DND-41 (cell line): ENCODE measurements around the gene INKA2.

Source experiments
- ATAC-seq: fragments of 200-7000 bp; cut with Tn5 transposase; 3 replicates; pipeline ENCODE4 v1.9.1; 2021; ENCODE audit warnings: low read depth; ENCODE audit not compliant: insufficient read depth
- DNase-seq: peaks from one replicate; pipeline ENCODE4 v3.0.0-alpha.2; 2020
- H2AFZ ChIP-seq: 2 replicates; pipeline ENCODE4 v1.6.0; 2012; ENCODE audit warnings: low read depth, low read length
- H3K27ac ChIP-seq: 2 replicates; pipeline ENCODE4 v1.5.1; 2012; ENCODE audit warnings: low read length, inconsistent platforms
- H3K27me3 ChIP-seq: fragments of 200-600 bp; sonication (generic); 2 replicates; pipeline ENCODE4 v1.6.0; 2012; ENCODE audit warnings: low read length, mild to moderate bottlenecking, inconsistent platforms; ENCODE audit not compliant: insufficient read depth, poor library complexity
- H3K36me3 ChIP-seq: 2 replicates; pipeline ENCODE4 v1.5.1; 2012; ENCODE audit warnings: low read length, inconsistent platforms; ENCODE audit not compliant: insufficient read depth
- H3K4me1 ChIP-seq: 2 replicates; pipeline ENCODE4 v1.5.1; 2012; ENCODE audit warnings: mild to moderate bottlenecking, low read length; ENCODE audit not compliant: insufficient read depth
- H3K4me2 ChIP-seq: 2 replicates; pipeline ENCODE4 v1.6.0; 2012; ENCODE audit warnings: mild to moderate bottlenecking, moderate library complexity, low read length, inconsistent platforms; ENCODE audit not compliant: insufficient read depth
- H3K4me3 ChIP-seq, 2 experiments: fragments of 200-600 bp in 1 of 2; shearing (Covaris generic) in 1 of 2; 2 replicates each; pipeline ENCODE4 v1.5.1; 2012 to 2016; ENCODE audit warnings: inconsistent platforms in 2 of 2, low read length in 2 of 2, mild to moderate bottlenecking in 2 of 2, low read depth in 1 of 2, moderate library complexity in 1 of 2
- H3K79me2 ChIP-seq: 2 replicates; pipeline ENCODE4 v1.6.0; 2012; ENCODE audit warnings: low read length, inconsistent platforms; ENCODE audit not compliant: insufficient read depth
- H3K9ac ChIP-seq: 2 replicates; pipeline ENCODE4 v1.6.0; 2012; ENCODE audit warnings: low read depth, mild to moderate bottlenecking, inconsistent platforms, low read length, moderate library complexity
- H3K9me3 ChIP-seq: 2 replicates; pipeline ENCODE4 v1.5.1; 2012; ENCODE audit warnings: low read length, moderate library complexity, mild to moderate bottlenecking, inconsistent platforms; ENCODE audit not compliant: insufficient read depth, severe bottlenecking
- H4K20me1 ChIP-seq: 2 replicates; pipeline ENCODE4 v1.6.0; 2012; ENCODE audit warnings: low read length; ENCODE audit not compliant: insufficient read depth
- EZH2 ChIP-seq: IDR thresholded peaks from 3 replicates; pipeline ENCODE4 v1.6.1; 2012; ENCODE audit warnings: borderline replicate concordance, low read depth, mild to moderate bottlenecking, moderate library complexity, low read length, inconsistent platforms; ENCODE audit not compliant: severe bottlenecking
- TF ChIP-seq, protein P1 (sequence below): IDR thresholded peaks from 2 replicates; pipeline ENCODE4 v1.5.1; 2012; ENCODE audit warnings: borderline replicate concordance, low read length, moderate library complexity, mild to moderate bottlenecking; ENCODE audit not compliant: poor library complexity, severe bottlenecking; ENCODE audit errors: extremely low read depth

Gene INKA2

DNA sequence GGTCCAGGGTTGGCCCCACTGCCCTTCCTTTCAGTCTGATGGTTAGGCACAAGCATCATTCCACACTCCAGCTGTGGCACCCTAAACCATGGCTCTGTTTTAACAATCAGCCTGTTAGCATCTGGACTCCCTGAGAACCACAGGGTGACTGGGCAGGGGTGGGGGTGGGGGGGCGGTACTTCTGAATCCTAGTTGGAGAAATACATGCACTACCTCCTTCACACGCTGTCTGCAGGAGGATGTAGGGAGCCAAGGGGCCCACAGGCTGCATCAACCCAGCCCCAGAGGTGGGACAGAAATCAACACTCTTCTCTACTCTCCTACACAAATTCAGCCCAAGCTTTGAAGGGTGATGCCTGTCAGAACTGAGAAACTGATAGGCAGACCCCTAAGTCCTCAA is 40.4 kb upstream of the INKA2 start:
- Histone ChIP-seq H3K27me3 (peaks cover 6% of the 10 kb centered on the region), H4K20me1 (no peaks in the 10 kb centered on the region), H3K9me3 (no peaks in the 10 kb centered on the region), H2AFZ (no peak overlapping the region), H3K4me1 (no peaks in the 10 kb centered on the region), H3K36me3 (no peaks in the 10 kb centered on the region), H3K27ac (no peak overlapping the region), H3K79me2 (no peaks in the 10 kb centered on the region), H3K4me2 (no peak overlapping the region), H3K4me3 (no peak overlapping the region), H3K9ac (no peak overlapping the region)
- ATAC-seq = no peak
- no peak for TF ChIP-seq EZH2
- TF ChIP-seq, protein P1, sequence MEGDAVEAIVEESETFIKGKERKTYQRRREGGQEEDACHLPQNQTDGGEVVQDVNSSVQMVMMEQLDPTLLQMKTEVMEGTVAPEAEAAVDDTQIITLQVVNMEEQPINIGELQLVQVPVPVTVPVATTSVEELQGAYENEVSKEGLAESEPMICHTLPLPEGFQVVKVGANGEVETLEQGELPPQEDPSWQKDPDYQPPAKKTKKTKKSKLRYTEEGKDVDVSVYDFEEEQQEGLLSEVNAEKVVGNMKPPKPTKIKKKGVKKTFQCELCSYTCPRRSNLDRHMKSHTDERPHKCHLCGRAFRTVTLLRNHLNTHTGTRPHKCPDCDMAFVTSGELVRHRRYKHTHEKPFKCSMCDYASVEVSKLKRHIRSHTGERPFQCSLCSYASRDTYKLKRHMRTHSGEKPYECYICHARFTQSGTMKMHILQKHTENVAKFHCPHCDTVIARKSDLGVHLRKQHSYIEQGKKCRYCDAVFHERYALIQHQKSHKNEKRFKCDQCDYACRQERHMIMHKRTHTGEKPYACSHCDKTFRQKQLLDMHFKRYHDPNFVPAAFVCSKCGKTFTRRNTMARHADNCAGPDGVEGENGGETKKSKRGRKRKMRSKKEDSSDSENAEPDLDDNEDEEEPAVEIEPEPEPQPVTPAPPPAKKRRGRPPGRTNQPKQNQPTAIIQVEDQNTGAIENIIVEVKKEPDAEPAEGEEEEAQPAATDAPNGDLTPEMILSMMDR = no peak
- no peak for DNase-seq

DNA sequence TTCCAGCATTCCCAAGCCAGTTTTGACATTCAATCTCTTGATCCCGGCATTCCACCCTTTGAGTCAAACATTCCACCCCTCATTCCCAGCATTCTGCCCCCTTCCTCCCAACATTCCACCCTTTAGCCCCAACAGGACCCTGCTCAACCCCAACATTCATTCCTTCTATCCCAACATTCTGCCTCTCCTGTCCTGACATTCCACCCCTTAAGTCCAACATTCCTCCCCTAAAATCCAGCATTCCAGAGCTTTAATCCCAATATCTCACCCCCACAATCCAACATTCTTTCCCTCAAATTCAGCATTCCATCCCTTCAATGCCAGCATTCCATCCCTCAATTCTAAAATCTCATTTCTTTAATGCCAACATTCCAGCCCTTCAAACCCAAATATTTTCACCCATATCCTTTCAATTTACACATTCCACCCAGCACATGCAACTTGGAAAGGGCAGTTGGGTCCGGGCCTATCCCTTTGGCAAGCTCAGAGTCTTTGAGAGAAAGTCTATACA is 39.4 kb upstream of the INKA2 start:
- DNase-seq = no peak

DNA sequence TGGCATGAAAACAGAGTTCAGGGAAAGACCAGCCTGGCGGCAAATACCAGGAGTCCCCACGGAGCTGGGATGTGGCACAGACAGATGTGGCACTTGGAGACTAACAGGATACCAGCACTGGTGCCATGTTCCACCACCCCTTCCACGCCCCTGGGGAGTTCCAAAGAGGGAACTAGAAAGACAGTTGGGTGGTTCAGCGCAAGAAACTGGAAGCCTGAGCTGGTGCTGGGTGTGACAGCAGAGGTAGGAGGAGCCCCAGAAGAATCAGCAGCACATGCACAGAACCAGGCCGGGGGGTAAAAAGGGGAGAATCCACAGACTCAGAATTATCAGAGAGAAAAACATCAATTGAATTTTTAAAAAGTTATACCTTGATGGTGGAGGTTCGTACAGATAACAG is 38.9 kb upstream of the INKA2 start:
- DNase-seq (no peak), ATAC-seq (no peak)
- H3K4me2 ChIP-seq = no peak overlapping the region
- no peaks in the 10 kb centered on the region for H3K4me1 ChIP-seq
- H3K9ac ChIP-seq = no peak overlapping the region
- TF ChIP-seq EZH2 = no peak
- TF ChIP-seq, protein P1 = no peak
- no peak overlapping the region for H2AFZ ChIP-seq
- no peaks in the 10 kb centered on the region for H3K79me2 ChIP-seq
- H3K4me3 ChIP-seq = no peak overlapping the region
- H3K9me3 ChIP-seq = no peaks in the 10 kb centered on the region
- H4K20me1 ChIP-seq = no peaks in the 10 kb centered on the region; the same call in 1 of the 2 replicates
- H3K27ac ChIP-seq = no peak overlapping the region
- no peaks in the 10 kb centered on the region for H3K36me3 ChIP-seq
- peaks cover 6% of the 10 kb centered on the region for H3K27me3 ChIP-seq

More for the DNA sequence above, 39.4 kb upstream of the INKA2 start:
- Histone ChIP-seq H3K36me3 (no peaks in the 10 kb centered on the region), H3K79me2 (no peaks in the 10 kb centered on the region), H3K4me2 (no peak overlapping the region), H3K9ac (no peak overlapping the region), H3K4me1 (no peaks in the 10 kb centered on the region), H4K20me1 (no peaks in the 10 kb centered on the region; the same call in 1 of the 2 replicates), H2AFZ (no peak overlapping the region), H3K27ac (no peak overlapping the region), H3K4me3 (no peak overlapping the region), H3K9me3 (no peaks in the 10 kb centered on the region), H3K27me3 (peaks cover 6% of the 10 kb centered on the region)
- TF ChIP-seq, protein P1 = no peak
- TF ChIP-seq EZH2 = no peak
- ATAC-seq = no peak

DNA sequence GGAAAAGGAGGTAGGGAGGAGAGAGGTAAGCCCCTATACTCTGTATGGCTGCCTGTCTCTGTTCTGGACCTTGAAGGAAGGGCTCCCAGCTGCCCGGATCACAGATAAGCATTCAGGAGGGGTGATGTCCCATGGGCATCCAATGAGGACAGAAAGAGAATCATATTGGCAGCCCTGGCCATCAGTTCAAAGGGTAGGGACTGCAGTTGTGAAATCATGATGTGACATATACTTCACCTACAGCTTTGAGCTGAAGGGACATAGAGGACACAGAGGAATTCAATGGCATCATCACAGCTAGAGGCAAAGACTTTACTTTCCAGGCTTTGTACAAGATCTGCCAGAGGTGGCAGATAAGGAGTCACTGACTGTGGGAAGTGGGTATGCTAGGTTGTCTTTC is 38.1 kb upstream of the INKA2 start:
- H3K4me1 ChIP-seq = no peaks in the 10 kb centered on the region
- no peaks in the 10 kb centered on the region for H3K9me3 ChIP-seq
- no peak overlapping the region for H3K27ac ChIP-seq
- no peaks in the 10 kb centered on the region for H3K79me2 ChIP-seq
- no peak overlapping the region for H3K9ac ChIP-seq
- H3K36me3 ChIP-seq = no peaks in the 10 kb centered on the region
- H2AFZ ChIP-seq = no peak overlapping the region
- TF ChIP-seq EZH2 = no peak
- TF ChIP-seq, protein P1 = no peak
- no peak for DNase-seq
- no peaks in the 10 kb centered on the region; the same call in 1 of the 2 replicates for H4K20me1 ChIP-seq
- H3K4me3 ChIP-seq = no peak overlapping the region
- peaks cover 5% of the 10 kb centered on the region for H3K27me3 ChIP-seq
- H3K4me2 ChIP-seq = no peak overlapping the region
- ATAC-seq = no peak
